NCI-H2227 treated with DMSO at 0.1 percent for 48 hours (cell line): ENCODE data around the gene GFOD2.

Source experiments
- DNase-seq: peaks from one replicate; lab custom pipeline; 2025; lab: John Stamatoyannopoulos, UW

The GFOD2 gene

DNA sequence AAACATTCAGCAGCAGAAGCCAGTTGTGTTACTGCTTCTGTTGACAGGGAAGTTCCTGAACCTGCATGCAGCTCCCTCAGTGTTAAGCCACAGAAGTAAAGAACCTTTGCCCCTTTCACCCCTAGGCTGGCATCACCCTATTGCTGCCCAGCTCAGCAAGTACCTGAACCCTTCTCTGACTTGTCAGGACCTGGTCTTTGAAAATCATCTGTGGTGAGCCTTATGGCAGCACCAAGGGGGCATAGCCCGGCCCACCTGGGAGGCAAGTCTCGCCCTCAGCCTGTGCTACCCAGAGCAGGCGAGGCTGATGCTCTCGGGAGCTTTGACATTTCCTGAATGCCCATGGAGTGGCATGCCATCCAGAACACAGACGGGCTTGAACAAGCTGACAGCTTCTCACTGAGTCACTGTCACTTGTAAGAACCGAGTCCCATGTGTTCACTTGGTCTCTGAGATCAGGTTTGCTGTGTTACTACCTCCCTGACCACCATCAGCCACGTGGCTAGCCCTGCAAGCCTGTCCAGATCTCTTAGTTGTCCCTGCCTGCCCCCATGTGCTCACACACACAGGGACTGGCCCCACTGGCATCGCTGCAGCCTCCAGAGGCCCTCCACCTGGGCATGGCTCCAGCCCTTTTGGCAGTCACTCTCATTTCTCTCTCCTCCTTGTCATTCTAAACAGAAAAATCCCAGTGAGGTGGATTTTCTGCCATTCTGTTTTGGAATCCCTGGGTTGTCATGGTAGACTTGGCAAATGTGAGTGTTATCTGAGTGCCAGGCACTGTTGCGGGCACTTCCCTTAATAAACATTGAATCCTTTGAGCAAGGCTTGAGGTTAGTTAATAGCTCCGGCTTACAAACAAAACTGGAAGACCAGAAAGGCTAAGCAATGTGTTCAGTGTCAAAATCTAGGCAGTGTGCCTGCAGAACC, 77.1 kb downstream of the GFOD2 start:
- no peak for DNase-seq

- DNase-seq, result no peak
Observed at GRCh38 chr16:67637625-67638024, 81.5 kb downstream of the GFOD2 start.

DNA sequence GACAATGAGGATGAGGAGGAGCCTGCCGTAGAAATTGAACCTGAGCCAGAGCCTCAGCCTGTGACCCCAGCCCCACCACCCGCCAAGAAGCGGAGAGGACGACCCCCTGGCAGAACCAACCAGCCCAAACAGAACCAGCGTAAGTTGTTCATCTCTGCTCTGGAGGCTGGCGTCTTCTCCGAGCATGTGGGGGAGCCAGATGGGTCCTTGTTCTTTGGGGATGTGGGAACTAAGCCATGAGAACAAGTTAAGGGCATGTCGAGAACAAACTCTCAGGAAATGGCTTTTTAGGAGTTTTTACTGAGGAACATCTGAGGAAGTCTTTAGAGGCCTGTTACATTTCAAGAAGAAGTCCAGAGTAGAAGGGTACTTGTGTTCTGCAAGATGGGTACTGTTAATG, 82.4 kb downstream of the GFOD2 start:
- no peak for DNase-seq

GRCh38 chr16:67632415-67633172, 86.5 kb downstream of the GFOD2 start:
- no peak for DNase-seq

- DNase-seq, result no peak
Observed at GRCh38 chr16:67628216-67628615, 90.9 kb downstream of the GFOD2 start.
